GM13976 (cell line): Measurements from ENCODE around the gene NQO2.
"Not testable (repeated sequence)": the region's sequence is repeated elsewhere in the genome, so short reads cannot be mapped to it uniquely, and the experiment has no call there.

Experiments
- DNase-seq: peaks from one replicate; pipeline ENCODE4 v3.0.0; 2012; ENCODE audit warnings: low spot score
- in situ Hi-C: fragments of 300-500 bp; cut with MboI; formaldehyde crosslinking; loops from one replicate; pipeline ENCODE4 v1.12.0; 2022; ENCODE audit warnings: low sequenced_read_pairs, mixed read lengths, inconsistent platforms; ENCODE audit not compliant: unreplicated experiment
- TF ChIP-seq, protein P1 (sequence below): IDR thresholded peaks from 2 replicates; pipeline ENCODE4 v1.5.1; 2012; ENCODE audit warnings: borderline replicate concordance, mild to moderate bottlenecking; ENCODE audit not compliant: insufficient read depth; ENCODE audit errors: extremely low read depth, missing control alignments, control extremely low read depth

The NQO2 gene

DNA sequence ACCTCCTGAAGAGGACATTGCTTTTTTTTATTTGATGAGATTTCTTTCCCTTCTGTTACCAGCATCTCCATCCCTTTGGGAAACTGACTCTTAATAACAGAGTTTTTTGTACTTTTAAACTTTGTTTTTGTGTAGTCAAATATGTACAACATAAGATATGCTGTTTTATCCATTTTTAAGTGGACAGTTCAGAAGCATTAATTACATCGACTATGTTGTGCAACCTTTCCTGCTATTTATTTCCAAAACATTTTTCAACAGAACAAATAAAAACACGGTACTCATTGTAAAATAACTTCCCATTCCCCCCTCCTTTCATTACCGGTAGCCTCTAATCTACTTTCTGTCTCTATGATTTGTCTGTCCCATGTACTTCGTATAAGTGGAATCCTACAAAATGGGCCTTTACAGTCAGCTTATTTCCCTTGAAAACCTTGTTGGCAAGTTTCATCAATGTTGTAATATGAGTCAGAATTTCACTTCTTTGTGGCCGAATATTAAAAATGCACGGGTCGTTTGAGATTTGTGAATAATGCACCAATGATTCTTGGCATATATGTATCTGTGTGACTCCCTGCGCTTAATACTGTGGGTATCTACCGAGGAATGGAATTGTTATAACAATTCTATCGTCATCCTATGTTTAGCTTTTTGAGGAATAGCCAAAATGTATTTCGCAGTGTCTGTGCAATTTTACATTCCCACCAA is 57.5 kb downstream of the NQO2 start:
- TF ChIP-seq, protein P1, sequence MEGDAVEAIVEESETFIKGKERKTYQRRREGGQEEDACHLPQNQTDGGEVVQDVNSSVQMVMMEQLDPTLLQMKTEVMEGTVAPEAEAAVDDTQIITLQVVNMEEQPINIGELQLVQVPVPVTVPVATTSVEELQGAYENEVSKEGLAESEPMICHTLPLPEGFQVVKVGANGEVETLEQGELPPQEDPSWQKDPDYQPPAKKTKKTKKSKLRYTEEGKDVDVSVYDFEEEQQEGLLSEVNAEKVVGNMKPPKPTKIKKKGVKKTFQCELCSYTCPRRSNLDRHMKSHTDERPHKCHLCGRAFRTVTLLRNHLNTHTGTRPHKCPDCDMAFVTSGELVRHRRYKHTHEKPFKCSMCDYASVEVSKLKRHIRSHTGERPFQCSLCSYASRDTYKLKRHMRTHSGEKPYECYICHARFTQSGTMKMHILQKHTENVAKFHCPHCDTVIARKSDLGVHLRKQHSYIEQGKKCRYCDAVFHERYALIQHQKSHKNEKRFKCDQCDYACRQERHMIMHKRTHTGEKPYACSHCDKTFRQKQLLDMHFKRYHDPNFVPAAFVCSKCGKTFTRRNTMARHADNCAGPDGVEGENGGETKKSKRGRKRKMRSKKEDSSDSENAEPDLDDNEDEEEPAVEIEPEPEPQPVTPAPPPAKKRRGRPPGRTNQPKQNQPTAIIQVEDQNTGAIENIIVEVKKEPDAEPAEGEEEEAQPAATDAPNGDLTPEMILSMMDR, result no peak
- in situ Hi-C loops, result loop anchor here (10.0 kb wide), 1 partner anchor 62 kb away; the partner anchor contains the start of gene NQO2
- DNase-seq, result no peak

GRCh38 chr6:3058957-3059356 is 59.3 kb downstream of the NQO2 start:
- DNase-seq, result no peak
- in situ Hi-C loops, result loop anchor here (10.0 kb wide), 1 partner anchor 64 kb away; the partner anchor contains the start of gene NQO2
- TF ChIP-seq, protein P1, result no peak

DNA sequence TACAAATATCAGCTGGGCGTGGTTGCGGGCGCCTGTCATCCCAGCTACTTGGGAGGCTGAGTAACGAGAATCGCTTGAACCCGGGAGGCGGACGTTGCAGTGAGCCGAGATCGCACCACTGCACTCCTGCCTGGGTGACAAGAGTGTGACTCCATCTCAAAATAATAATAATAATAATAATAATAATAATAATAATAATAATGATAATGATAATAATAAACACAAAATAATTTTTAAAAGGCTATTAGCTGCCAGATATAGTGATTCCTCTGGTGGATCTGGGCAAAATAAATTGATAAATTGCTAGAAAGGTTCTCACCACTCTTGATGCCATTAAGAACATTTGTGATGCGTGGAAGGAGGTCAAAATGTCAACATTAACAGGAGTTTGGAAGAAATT is 60.4 kb downstream of the NQO2 start:
- in situ Hi-C loops, DNase-seq: not testable (repeated sequence)

GRCh38 chr6:3061501-3061941 is 61.8 kb downstream of the NQO2 start:
- TF ChIP-seq, protein P1, result no peak
- in situ Hi-C loops, result no loop called here
- DNase-seq, result no peak

DNA sequence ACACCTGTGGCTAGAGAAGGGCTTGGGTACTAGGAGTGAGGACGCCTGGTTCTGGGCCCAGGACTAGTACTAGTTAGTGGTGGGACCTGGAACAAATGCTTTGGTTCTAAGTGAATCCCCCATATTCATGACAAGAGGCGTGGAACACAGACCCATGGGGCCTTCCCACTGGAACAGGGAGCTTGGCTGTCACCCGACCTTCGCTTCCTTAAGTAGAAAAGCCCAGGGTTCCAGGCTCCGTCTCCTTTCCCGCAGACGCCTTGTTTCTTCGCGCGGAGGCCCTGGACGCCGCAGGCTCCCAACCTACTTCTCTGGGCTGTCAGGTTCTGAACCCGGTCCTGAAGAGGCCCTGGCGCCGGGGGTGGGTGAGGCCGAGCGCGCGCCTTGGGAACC is 63.6 kb downstream of the NQO2 start:
- in situ Hi-C loops, DNase-seq: not testable (repeated sequence)

GRCh38 chr6:3063733-3064700 is 64.3 kb downstream of the NQO2 start:
- DNase-seq, result peak; percentile 97
- TF ChIP-seq, protein P1, result peak; percentile 9
- in situ Hi-C loops, result no loop called here

DNA sequence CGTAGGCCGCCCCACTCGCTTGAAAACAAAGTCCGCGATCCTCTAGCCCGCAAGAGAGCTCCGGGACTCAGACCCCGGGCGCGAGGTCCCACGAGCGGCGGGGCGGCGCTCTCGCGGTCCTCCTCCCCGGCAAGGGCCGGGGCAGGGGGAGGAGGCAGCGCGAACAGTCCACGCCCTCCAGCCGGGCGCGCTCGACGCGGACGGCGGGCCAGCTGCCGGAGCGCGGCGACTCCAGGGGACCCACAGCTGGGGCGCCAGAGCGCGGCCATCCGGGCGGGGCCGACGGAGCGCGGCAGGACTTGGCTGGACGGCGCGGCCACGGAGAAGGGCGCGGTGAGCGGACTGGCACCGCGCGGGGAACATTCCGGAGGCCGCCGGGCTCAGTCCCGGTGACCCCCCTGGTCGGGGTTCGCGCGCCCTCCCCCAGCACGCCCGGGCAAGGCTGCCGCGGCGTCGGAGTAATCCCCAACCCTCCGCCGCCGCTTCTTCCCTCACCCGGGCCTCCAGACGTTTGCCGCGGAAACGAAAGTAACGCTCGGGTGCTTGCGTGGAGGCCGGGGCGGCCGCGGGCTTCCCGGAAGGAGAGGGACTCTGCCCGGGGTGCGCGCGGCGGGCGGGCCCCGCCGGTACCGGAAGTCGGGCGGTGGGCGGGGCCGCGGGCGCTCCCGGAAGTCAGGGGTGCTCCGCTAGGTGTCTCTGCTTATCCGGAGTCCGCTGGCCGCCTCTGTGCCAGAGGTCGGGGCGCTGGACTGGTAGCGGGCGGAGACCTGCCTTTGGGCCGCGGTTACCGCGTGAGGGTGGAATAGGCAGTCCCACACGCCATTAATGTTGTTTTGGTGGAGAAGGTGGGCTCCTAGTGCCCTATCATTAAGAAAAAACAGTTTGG is 68.9 kb downstream of the NQO2 start, which contains the start of gene RIPK1:
Gene RIPK1, plus strand, starts transcription at position 166 of the 886 bp plus-strand sequence. CDS start 8,330 bp downstream, outside the sequence.
- in situ Hi-C loops, result no loop called here
- TF ChIP-seq, protein P1, result peak; percentile 58
- DNase-seq, result peak; percentile 98
